Measurements from ENCODE around the gene CXCL17.

Gene CXCL17

DNA sequence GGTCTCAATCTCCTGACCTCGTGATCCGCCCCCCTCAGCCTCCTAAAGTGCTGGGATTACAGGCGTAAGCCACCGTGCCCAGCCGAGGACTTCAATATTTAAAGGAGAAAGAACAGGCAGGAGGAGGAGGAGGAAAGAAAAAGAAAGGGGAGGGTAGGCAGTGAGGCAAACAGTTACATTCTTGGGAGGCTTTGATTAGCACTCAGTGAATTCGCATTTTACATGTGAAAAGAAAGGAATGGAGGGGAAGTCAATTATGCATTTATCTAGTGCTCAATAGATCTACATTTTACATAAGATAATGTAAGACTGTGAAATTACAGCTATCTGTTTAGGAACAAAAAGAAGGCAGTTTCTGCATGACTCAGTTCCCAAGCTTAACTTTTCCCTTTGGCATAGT, 30.9 kb upstream of the CXCL17 start:
- Histone ChIP-seq H3K79me1 (ENCODE audit: low read length) (no peaks in the 10 kb centered on the region), H3K4me1 (ENCODE audit: control insufficient read depth in 1 of 2, insufficient read depth in 2 of 2, low read length in 2 of 2) (peaks cover 0 to 5% of the 10 kb centered on the region in 2 experiments), H3K27me3 (ENCODE audit: insufficient read depth, low read length) (no peaks in the 10 kb centered on the region), H4K12ac (ENCODE audit: low read depth, low read length) (no peak overlapping the region), H2AFZ (ENCODE audit: insufficient read depth, low read length, poor library complexity) (no peak overlapping the region), H3K4ac (ENCODE audit: low read depth, low read length) (no peak overlapping the region), H3K9me3 (ENCODE audit: insufficient read depth, low read depth, low read length) (no peaks in the 10 kb centered on the region), H2AK5ac (ENCODE audit: low read length) (no peak overlapping the region), H2BK5ac (ENCODE audit: low read depth, low read length, poor library complexity) (no peak overlapping the region), H3K4me3 (ENCODE audit: low read depth, low read length) (no peak overlapping the region), H3K79me2 (ENCODE audit: control insufficient read depth, insufficient read depth, low read length, poor library complexity) (no peaks in the 10 kb centered on the region), H3K4me2 (ENCODE audit: low read length) (no peak overlapping the region), H2BK120ac (ENCODE audit: insufficient read depth, low read length, poor library complexity) (no peak overlapping the region), H3K14ac (ENCODE audit: low read length) (no peak overlapping the region), H3K18ac (ENCODE audit: low read length) (no peak overlapping the region), H3K36me3 (ENCODE audit: control insufficient read depth in 1 of 2, insufficient read depth in 2 of 2, low read length in 2 of 2) (no peaks in the 10 kb centered on the region), H4K8ac (ENCODE audit: low read depth, low read length) (no peak overlapping the region), H3K27ac (ENCODE audit: low read depth, low read length) (no peak overlapping the region), H4K91ac (ENCODE audit: low read depth, low read length) (no peak overlapping the region), H2BK12ac (ENCODE audit: low read length) (no peak overlapping the region), H3K23ac (ENCODE audit: low read length) (no peak overlapping the region), H3K9ac (ENCODE audit: low read length) (no peak overlapping the region)
- no peak for DNase-seq
- WGBS (ENCODE audit: extremely low coverage, insufficient coverage, insufficient read length) = no CpG with 5 or more reads among the region's 6 CpGs

DNA sequence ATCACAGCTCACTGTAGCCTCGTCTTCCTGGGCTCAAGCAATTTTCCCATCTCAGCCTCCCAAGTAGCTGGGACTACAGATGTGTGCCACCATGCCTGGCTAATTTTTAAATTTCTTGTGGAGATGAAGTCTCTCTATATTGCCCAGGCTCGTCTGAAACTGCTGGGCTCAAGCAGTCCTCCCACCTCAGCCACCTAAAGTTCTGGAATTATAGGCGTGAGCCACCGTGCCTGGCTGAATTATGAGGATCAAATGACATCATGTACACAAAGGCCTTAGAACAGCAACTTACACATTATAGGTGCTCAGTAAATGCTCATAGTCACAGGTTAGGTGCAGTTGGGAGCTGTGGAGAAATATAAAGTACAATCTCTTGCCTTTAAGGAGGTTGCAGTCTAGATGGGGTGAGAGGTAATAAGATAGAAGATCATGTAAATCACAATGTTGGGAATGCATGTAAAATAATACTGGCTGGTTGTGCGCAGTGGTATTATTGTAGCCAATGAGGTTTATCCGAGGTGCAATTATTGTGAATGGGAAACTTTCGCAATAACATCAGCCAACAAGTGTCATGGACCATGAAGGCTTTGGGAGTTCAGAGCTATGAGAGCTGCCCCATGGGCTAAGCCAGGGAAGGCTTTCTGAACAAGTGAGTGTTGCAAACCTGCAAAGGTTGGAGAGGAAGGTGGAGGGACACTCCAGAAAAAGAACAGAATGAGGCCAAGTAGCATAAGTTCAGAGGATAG, 29.8 kb upstream of the CXCL17 start:
- no CpG with 5 or more reads among the region's 7 CpGs for WGBS (ENCODE audit: extremely low coverage, insufficient coverage, insufficient read length)
- Histone ChIP-seq H3K79me1 (ENCODE audit: low read length) (peaks cover 2% of the 10 kb centered on the region), H3K18ac (ENCODE audit: low read length) (no peak overlapping the region), H3K9me3 (ENCODE audit: insufficient read depth, low read depth, low read length) (no peaks in the 10 kb centered on the region), H4K91ac (ENCODE audit: low read depth, low read length) (no peak overlapping the region), H3K14ac (ENCODE audit: low read length) (no peak overlapping the region), H2BK5ac (ENCODE audit: low read depth, low read length, poor library complexity) (no peak overlapping the region), H4K12ac (ENCODE audit: low read depth, low read length) (no peak overlapping the region), H2BK120ac (ENCODE audit: insufficient read depth, low read length, poor library complexity) (no peak overlapping the region), H3K4me3 (ENCODE audit: low read depth, low read length) (no peak overlapping the region), H2AK5ac (ENCODE audit: low read length) (no peak overlapping the region), H2BK12ac (ENCODE audit: low read length) (no peak overlapping the region), H3K4me1 (ENCODE audit: control insufficient read depth in 1 of 2, insufficient read depth in 2 of 2, low read length in 2 of 2) (peaks cover 3 to 8% of the 10 kb centered on the region in 2 experiments), H3K36me3 (ENCODE audit: control insufficient read depth in 1 of 2, insufficient read depth in 2 of 2, low read length in 2 of 2) (no peaks in the 10 kb centered on the region), H3K27me3 (ENCODE audit: insufficient read depth, low read length) (no peaks in the 10 kb centered on the region), H3K27ac (ENCODE audit: low read depth, low read length) (no peak overlapping the region), H3K79me2 (ENCODE audit: control insufficient read depth, insufficient read depth, low read length, poor library complexity) (no peaks in the 10 kb centered on the region), H3K4ac (ENCODE audit: low read depth, low read length) (no peak overlapping the region), H3K23ac (ENCODE audit: low read length) (no peak overlapping the region), H2AFZ (ENCODE audit: insufficient read depth, low read length, poor library complexity) (no peak overlapping the region), H3K4me2 (ENCODE audit: low read length) (no peak overlapping the region), H4K8ac (ENCODE audit: low read depth, low read length) (no peak overlapping the region), H3K9ac (ENCODE audit: low read length) (no peak overlapping the region)
- no peak for DNase-seq

DNA sequence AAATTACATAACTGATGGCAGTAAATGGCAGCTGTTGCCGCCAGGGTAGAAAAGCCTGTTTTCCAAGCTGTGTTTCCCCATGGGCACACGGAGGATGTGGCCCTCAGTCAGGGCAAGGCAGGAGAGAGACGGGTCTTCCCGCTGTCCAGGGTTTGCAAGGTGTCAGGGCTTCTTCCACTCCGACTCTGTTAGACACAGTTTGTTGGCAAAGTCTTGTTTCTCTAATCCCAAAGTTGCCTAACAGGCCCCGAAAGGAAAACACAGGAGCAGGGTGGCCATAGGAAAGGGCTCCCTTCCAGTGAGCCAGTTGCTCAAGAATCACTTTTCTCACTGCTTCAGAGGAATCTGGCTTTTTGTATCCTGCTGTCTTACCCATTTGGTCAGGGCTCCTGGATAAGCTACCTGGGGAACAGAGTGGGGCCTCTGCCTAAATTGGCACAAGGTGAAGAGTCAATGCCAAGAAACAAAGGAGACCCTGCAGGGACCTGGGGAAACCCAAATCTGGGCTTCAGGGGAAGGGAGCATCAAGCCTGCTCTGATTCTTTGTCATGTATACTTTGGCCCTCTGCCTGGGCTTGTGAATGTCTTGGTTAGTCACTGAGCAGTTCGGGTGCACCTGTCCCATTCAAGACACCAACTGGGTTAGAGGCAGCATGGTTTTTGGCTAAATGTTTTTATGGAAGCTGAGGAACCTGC, 29.0 kb upstream of the CXCL17 start:
- no peak overlapping the region for H2AK5ac ChIP-seq (ENCODE audit: low read length)
- no peaks in the 10 kb centered on the region for H3K79me2 ChIP-seq (ENCODE audit: control insufficient read depth, insufficient read depth, low read length, poor library complexity)
- H2AFZ ChIP-seq (ENCODE audit: insufficient read depth, low read length, poor library complexity) = no peak overlapping the region
- H2BK120ac ChIP-seq (ENCODE audit: insufficient read depth, low read length, poor library complexity) = no peak overlapping the region
- peaks cover 2% of the 10 kb centered on the region for H3K79me1 ChIP-seq (ENCODE audit: low read length)
- no peak overlapping the region for H4K91ac ChIP-seq (ENCODE audit: low read depth, low read length)
- H3K9ac ChIP-seq (ENCODE audit: low read length) = no peak overlapping the region
- no peak overlapping the region for H2BK5ac ChIP-seq (ENCODE audit: low read depth, low read length, poor library complexity)
- H2BK12ac ChIP-seq (ENCODE audit: low read length) = no peak overlapping the region
- peaks cover 3 to 8% of the 10 kb centered on the region in 2 experiments for H3K4me1 ChIP-seq (ENCODE audit: control insufficient read depth in 1 of 2, insufficient read depth in 2 of 2, low read length in 2 of 2)
- no peak for DNase-seq
- H4K12ac ChIP-seq (ENCODE audit: low read depth, low read length) = no peak overlapping the region
- no CpG with 5 or more reads among the region's 7 CpGs for WGBS (ENCODE audit: extremely low coverage, insufficient coverage, insufficient read length)
- H3K14ac ChIP-seq (ENCODE audit: low read length) = no peak overlapping the region
- H3K27ac ChIP-seq (ENCODE audit: low read depth, low read length) = no peak overlapping the region
- H3K27me3 ChIP-seq (ENCODE audit: insufficient read depth, low read length) = no peaks in the 10 kb centered on the region
- H3K4me2 ChIP-seq (ENCODE audit: low read length) = no peak overlapping the region
- no peak overlapping the region for H4K8ac ChIP-seq (ENCODE audit: low read depth, low read length)
- H3K4me3 ChIP-seq (ENCODE audit: low read depth, low read length) = no peak overlapping the region
- no peak overlapping the region for H3K23ac ChIP-seq (ENCODE audit: low read length)
- no peaks in the 10 kb centered on the region for H3K9me3 ChIP-seq (ENCODE audit: insufficient read depth, low read depth, low read length)
- no peaks in the 10 kb centered on the region for H3K36me3 ChIP-seq (ENCODE audit: control insufficient read depth in 1 of 2, insufficient read depth in 2 of 2, low read length in 2 of 2)
- H3K18ac ChIP-seq (ENCODE audit: low read length) = no peak overlapping the region
- no peak overlapping the region for H3K4ac ChIP-seq (ENCODE audit: low read depth, low read length)

DNA sequence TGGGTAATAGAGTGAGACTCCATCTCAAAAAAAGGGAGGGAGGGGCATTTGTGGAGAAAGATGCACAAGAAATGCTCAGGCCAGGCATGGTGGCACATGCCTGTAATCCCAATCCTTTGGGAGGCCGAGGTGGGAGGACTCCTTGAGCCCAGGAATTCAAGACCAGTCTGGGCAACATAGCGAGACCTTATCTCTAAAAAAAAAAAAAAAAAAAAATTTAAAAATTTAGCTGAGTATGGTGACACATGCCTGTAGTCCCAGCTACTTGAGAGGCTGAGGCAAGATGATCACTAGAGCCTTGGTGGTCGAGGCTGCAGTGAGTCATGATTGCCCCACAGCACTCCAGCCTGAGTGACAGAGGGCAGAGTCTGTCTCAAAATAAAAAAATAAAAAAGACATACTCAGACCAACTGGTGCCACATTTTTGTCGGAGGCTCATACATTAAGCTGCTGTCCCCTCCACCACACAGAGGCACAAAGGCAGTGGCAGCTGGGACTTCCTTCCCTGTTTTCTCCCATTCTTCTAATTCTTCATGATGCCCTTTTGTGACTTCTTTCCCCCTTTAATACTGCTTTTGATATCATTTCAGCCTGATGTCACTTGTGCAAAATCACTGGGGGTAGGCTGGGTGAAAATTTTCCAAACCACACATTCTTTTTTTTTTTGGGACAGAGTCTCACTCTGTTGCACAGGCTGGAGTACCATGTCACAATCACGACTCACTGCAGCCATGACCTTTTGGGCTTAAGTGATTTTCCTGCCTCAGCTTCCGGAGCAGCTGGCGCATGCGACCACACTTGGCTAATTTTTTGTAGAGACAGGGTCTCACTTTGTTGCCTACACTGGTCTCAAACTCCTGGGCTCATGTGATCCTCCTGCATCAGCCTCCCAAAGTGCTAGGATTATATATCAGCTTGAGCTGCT, 26.8 kb upstream of the CXCL17 start:
- H4K91ac ChIP-seq (ENCODE audit: low read depth, low read length) = no peak overlapping the region
- no peaks in the 10 kb centered on the region for H3K36me3 ChIP-seq (ENCODE audit: control insufficient read depth in 1 of 2, insufficient read depth in 2 of 2, low read length in 2 of 2)
- no peak overlapping the region for H4K12ac ChIP-seq (ENCODE audit: low read depth, low read length)
- no peak overlapping the region for H3K4ac ChIP-seq (ENCODE audit: low read depth, low read length)
- no peak overlapping the region for H2AK5ac ChIP-seq (ENCODE audit: low read length)
- no peak overlapping the region for H3K23ac ChIP-seq (ENCODE audit: low read length)
- H2AFZ ChIP-seq (ENCODE audit: insufficient read depth, low read length, poor library complexity) = no peak overlapping the region
- no peak overlapping the region for H4K8ac ChIP-seq (ENCODE audit: low read depth, low read length)
- no peak overlapping the region for H3K18ac ChIP-seq (ENCODE audit: low read length)
- peaks cover 3 to 8% of the 10 kb centered on the region in 2 experiments for H3K4me1 ChIP-seq (ENCODE audit: control insufficient read depth in 1 of 2, insufficient read depth in 2 of 2, low read length in 2 of 2)
- H2BK5ac ChIP-seq (ENCODE audit: low read depth, low read length, poor library complexity) = no peak overlapping the region
- WGBS (ENCODE audit: extremely low coverage, insufficient coverage, insufficient read length) = no CpG with 5 or more reads among the region's 8 CpGs
- H3K4me2 ChIP-seq (ENCODE audit: low read length) = no peak overlapping the region
- H3K4me3 ChIP-seq (ENCODE audit: low read depth, low read length) = no peak overlapping the region
- no peaks in the 10 kb centered on the region for H3K9me3 ChIP-seq (ENCODE audit: insufficient read depth, low read depth, low read length)
- H3K79me2 ChIP-seq (ENCODE audit: control insufficient read depth, insufficient read depth, low read length, poor library complexity) = no peaks in the 10 kb centered on the region
- peaks cover 2% of the 10 kb centered on the region for H3K79me1 ChIP-seq (ENCODE audit: low read length)
- peaks cover 2% of the 10 kb centered on the region for H3K27me3 ChIP-seq (ENCODE audit: insufficient read depth, low read length)
- peak overlapping the region; percentile 17 for H2BK12ac ChIP-seq (ENCODE audit: low read length)
- peak overlapping the region; percentile 20 for H3K27ac ChIP-seq (ENCODE audit: low read depth, low read length)
- no peak overlapping the region for H2BK120ac ChIP-seq (ENCODE audit: insufficient read depth, low read length, poor library complexity)
- no peak overlapping the region for H3K9ac ChIP-seq (ENCODE audit: low read length)
- H3K14ac ChIP-seq (ENCODE audit: low read length) = no peak overlapping the region
- DNase-seq = peak; percentile 84 to 90
